GM19351 (cell line): ENCODE data around the gene ERICH2.

ENCODE experiments used
- ATAC-seq: cut with Tn5 transposase; IDR thresholded peaks from one replicate; pipeline ENCODE4 v1.9.1; 2021; ENCODE audit warnings: mild to moderate bottlenecking, moderate library complexity; ENCODE audit not compliant: unreplicated experiment

Gene ERICH2

DNA sequence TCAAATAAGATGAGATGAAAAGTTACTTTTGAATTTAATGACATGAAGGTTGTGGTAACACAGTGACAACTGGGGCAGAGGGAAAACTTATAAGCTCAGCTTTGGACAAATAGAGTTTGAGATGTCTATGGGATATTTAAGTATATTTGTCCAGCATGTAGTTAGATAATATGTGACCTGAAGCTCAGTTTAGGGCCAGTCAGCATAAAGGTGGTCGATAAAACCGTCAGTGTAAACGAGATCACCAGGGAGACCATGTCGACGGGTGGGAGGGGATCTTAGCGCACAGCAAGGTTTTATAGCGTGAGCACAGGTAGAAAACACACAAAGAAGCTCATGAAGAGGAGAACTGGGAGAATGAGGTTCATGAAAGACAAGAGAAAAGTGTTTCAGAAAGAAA lies 7.4 kb upstream of the ERICH2 start:
- no peak for ATAC-seq

DNA sequence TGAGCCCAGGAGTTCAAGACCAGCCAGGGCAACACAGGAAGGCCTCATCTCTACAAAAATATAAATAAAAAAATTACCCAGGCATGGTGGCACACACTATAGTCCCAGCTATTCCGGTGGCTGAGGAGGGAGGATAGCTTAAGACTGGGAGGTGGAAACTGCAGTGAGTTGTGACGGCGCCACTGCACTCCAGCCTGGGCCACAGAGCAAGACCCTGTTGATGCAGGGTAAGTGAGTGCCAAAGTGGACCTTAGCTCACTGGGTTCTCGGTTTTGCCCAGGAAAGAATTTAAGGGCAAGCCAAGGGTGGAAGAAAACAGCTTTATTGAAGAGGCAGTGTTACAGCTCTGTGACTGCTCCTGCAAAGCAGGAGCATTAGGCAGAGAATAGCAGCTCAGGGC lies 6.9 kb upstream of the ERICH2 start:
- ATAC-seq: no peak

DNA sequence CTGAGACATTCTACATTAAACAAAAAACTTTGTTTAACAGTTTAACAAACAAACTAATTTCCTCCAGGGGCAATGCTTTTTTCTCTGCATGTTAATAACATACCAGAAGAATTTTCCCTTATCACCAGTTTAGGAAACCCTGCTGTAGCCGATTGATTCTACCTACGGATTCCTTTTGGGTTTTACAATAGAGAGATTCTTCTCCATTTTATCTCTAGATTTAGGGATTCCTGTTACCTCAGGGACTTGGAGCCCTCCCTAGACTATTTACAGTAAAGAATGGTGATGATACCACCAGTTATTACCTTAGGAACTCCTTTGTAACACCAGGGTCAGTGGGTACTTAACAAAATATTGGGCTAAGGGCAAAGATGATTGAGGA lies 5.3 kb upstream of the ERICH2 start:
- ATAC-seq: no peak

DNA sequence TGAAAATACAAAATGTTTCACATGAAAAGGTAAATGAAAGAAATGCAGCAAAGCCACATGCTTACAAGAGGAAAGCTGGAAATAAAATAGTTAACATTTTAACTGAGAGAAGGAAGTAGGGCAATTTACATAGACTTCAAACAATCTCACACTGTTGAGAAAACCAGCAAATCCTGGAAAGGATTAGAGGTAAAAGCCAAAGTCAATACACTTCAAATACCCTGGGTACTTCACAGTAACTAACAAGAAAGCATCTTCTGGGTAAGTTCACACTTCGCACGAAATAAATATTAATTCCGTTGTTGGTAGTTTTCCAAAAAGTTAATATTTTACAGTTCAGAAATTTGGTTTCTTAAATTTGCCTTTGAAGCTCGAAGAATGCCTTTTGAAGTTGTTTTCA lies 3.5 kb upstream of the ERICH2 start:
- no peak for ATAC-seq

DNA sequence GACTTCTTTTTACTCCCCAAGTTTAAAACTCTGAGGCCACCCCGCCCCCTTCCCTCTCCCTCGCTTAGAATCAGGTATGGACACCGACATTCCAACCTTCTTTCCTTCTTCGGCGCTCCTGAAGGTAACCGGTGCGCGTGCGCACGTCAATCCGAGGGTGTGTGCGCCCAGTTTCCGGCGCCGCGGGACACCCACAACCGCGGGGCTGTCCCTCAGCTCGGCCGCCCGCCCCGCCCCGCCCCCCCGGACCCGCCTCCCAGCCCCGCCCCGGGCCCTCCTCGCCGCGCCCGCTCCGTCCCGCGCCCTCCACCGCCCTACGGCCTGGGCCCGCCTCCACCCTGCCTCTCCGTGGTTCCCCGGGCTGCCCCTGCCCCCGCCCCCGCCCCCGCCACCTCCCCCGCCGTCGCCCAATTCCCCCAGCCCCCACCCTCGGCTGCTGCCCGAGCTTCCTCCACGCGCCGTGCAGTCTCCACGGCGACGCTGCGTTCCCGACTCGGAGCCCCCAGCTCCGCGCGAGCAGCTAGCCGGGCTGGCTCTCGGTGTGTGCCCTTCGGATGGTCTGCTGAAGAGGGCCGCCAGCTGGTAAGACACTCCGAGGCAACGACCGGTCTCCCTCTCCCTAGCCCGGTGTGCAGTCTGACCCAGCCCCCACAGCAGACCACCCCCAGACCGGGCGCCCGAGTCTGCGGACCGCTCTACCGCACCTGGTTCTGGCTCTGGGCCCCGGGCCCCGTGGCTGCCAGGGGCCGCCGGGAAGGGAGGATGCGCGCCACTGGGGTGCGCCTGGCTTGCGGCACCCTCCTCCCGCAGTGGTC lies 635 bp downstream of the ERICH2 start:
- peak; percentile 86 for ATAC-seq

DNA sequence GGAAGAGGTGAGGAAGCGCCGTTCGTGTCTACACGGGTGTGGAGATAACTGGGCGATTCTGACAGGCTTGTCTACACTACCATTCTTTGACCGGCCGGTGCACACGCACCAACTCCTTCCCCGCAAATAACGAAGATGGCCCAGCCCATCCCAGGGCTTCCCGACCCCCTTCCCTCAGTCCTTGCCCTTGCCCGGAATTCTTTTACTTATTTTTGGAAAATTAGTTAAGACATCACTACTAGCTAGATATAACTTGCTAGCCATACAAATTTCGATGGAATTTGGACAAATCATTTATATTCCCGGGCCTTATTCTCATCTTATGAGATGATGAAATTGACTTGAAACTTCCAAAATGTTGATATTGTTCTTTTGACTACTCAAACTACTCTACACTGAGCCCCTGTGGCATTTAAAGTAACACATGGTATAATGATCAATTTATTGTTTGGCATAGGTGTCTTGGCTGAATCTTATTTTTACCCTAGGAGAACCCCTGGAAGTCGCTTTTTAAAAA lies 1.3 kb downstream of the ERICH2 start:
- ATAC-seq: no peak

DNA sequence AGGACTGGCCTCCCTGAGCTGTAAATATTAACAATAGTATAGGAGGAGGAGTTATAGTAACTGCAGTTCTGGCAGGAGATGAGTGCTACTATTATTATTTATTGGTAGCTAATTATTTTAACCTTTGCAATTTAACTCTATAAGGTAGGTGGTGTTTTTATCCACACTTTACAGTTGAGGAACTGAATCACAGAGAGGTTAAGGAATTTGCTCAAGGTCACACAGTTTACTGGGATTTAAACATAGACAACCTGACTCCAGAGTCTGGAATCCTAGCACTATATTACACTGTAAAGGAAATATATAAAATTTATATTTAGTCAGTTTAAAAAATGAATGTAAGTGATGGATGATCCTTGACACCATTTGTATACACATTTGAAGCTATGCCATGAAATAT lies 2.1 kb downstream of the ERICH2 start:
- ATAC-seq: no peak

DNA sequence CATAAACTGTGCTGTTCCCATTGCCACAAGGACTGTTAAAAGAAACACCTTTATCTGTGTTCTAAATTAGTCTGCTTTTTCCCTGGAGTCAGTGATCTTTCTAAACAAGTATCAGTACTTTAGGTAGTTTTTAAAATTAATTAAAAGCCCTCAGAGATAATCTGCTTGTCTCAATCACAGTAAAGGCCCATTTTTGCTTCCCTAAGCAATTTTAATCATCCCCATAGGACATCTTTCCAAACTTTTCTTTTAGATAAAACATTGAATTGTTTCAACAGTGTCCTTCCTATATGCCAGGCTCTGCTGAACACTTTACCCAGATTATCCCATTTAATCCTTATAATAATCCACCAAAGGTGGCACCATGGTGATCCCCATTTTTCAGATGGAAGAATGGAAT lies 3.9 kb downstream of the ERICH2 start:
- no peak for ATAC-seq

DNA sequence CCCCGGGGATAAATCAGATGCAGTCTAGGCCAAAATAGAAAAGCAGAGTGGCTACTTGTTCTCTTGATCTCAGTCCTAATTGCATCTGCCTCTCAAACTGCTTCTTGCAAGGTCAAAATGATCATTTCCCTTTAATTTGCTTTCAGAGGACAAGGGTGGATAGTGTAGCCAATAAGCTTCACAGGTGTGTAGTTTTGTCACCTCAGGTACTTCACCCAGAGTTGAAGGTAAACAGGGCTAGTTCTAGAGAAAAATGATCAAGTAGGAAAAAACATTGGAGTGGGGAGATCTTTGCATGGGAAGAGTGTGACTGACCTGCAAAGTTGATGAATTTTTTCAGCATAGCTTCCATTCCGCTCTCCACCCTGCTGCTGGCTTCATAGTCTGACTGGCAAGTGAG lies 8.7 kb downstream of the ERICH2 start:
- ATAC-seq: no peak

DNA sequence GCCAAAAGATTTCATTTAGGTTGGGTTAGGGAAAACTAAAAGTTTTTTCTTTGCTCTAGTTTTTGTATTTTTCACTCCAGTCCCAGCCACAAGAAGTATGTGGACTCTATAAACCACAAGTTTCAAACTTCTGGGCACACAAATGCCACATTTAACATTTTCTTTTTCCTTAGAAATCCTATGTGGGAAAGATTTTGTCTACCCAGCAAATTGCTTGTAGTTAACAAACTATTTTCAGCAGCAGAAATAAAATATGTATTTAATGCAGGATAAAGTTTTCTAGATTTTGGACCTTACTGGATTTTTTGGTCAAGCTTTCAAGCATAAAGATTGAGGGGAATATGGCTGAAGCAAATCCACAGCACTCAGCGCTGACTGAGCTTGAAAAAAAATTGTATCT lies 9.1 kb downstream of the ERICH2 start:
- no peak for ATAC-seq

DNA sequence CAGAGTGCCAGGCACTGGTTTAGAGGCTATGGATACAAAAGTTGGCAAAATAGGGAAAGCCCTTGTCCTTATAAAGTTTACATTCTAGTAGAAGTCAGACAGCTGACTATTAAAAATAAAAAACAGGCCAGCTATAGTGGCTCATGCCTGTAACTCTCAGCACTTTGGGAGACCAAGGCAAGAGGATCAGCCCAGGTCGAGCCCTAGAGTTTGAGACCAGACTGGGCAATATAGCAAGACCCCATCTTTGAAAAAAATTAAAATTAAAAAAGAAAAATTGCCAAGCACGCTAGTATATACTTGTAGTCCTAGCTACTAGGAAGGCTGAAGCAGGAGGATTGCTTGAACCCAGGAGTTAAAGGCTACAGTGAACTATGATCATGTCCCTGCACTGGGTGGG lies 12.5 kb downstream of the ERICH2 start:
- no peak for ATAC-seq

DNA sequence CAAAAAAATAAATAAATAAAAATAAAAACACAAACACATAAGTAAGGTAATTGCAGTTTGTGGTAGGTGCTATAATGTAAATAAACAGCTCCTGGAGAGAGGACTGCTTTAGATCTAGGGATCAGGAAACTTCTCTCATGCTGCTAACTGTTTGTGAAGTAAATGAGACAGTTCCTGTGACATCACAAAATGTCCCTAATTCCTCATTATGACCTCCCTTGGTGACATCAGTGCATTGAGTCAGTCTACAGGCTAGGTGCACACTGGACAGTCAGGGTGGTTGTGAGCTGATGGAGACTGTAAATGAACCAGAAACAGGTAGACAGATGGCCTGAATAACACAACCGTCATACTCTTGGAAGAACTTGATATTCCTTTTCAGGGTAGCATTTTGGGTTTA lies 13.4 kb downstream of the ERICH2 start:
- no peak for ATAC-seq

DNA sequence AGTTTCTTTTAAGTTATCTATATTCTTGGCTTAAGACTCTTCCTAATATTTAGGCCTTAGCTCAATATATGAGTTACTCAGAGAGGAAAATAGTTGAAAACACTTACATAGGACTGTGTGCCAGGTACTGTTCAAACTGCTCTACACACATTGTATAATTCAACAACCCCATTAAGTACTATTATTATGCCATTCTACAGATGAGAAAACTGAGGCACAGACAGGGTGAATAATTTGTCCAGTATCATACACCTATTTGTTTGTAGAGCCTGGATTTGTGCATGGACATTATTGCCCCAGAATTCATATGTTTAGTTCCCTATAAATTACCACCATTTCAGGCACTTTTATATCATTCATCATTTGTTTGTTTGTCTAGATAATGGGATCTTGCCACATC lies 28.8 kb downstream of the ERICH2 start:
- ATAC-seq: no peak

DNA sequence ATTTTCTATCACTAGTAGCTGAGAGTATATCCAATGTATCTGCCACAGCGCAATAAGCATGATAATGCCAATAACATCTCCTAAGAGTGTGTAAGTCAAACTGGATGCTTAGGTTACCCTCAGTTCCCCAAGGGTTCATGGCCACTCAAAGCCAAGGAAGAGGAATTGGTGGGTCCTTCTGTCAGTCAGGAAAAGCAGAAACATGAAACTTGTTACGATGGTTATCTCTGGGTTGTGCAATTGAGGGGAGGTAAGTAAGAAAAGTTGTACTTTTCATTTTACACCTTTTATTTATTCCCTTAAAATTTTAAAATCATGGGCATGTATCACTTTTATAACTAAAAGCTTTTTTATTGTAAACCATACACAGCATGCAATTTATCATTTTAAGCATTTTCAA lies 36.4 kb downstream of the ERICH2 start:
- no peak for ATAC-seq

DNA sequence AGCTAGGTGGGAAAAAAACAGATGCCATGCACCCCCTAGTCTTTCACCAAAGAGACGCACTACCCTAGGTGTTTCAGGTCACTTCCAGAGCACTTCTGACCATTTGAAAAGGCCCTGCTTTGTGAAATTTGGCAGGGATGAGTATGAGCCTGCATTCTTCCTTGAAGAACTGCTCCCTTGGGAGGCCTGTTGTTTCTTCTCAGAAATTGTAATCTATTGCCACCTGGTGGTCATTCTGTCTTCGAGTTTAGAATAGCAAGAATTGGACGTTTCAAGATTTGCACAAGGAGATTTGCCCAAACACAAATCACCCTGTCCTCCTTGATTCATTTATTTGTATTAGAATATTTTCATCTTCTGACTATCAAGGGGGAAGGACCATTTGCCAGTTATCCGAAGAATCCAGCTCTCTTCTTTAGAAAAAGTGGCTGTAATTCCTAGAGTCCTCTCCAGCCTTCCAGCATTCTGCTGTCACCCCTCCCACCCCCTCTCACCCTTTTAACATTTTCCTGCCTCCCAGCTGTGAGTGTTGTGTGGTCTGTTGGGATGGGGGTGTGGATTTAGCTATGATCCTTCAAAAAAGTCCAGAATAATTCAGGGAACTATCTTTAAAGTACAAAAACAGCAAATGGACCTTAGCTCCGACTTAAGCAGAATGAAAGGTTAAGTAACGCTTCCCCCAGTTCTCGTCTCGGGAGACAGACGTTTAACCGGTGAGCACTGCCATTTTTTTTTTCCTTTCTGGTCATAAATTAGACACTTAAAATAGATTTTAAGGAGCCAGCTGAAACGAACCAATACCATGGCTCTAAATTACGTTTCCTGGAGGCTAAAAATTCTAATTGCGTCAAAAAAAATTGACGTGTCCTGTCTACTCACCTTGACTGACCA lies 42.8 kb downstream of the ERICH2 start:
- no peak for ATAC-seq

DNA sequence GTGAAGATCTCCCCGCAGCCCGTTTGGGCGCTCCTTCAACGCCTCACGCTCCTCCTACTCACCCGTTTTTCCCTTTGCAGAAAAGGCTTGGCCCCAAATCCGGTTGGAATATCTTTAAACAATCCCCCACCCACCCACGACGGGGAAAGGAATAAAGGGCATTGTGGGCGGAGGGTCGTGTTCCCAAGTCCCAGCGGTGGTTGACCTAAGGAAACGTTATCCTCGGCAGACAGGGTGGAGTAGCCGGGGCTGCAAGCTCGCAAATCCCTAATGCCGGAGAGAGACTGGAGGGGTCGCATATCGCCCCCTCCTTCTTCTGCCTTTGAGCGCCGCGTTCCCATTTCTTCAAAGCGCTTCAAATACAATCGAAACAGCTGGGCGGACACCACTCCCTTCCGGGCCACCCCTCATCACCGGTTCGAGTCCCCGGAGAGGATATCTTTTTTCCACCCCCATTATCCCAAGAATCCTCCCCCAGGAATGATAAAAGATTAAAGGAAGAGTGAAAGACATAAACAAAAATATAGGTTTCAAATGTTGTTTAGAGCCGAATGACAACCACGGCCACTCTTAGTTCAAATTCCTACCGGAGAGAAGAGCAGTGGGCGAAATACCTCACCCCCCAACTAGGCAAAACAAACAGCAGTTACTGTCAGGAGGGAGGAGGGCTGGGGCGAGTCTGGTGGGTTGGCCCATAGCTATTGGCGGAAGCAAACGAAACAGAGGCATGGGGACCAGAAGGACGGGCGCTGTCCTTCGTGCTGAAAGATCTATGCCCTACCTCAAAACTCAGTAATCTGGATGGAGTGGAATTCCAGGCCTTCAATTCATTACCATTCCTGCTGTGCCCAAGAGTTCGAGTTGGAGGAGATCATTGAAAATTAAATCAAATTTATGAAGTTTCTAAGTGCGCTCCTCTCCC lies 43.7 kb downstream of the ERICH2 start:
- no peak for ATAC-seq

DNA sequence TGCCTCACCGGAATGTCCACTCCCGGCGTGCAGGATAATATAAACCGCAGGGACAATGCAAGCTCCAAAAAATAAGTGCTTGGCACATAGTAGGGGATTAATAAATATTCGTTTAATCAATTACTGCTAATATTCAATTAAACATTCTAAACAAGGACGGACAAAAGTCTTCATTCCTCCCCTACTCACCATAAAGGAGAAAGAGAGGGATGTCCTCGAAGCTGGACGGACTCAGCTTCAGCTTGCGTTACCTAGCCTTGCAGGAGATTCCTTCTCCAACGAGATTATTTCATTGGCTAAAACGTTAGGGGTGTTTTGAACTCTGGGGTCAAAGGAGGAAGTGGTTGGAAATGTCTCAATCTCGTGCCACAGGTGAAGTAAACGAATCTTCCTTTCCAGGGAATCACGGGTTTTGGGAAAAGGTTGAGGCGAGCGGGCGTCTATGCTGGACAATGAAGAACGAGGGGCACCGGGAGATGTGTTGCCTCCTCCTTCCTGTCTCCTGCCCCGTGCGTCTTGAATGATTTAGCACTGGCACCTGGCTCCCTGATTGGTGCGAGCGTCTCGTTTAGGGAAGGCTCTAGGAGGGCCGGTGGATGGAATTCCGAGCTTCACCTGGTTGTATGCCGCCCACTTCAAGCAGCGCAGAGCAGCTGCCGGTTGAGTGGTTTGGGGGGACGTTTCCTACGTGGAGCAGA lies 44.5 kb downstream of the ERICH2 start:
- ATAC-seq: no peak

DNA sequence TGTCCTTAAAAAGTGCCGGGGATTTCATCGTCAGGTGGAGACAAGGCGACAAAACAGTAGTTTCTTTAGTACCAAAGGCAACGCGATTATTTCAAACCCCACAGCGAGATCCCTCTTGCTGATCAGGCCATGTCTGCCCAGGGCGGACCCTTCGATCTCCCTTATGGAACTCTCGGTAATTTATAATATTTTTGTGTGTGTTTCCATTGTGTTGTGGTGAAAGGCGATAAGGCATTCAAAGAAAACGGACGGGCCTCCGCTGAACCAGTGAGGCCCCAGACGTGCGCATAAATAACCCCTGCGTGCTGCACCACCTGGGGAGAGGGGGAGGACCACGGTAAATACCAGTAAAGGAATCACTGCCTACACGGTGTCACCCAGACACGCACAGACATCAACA lies 45.1 kb downstream of the ERICH2 start:
- ATAC-seq: no peak

DNA sequence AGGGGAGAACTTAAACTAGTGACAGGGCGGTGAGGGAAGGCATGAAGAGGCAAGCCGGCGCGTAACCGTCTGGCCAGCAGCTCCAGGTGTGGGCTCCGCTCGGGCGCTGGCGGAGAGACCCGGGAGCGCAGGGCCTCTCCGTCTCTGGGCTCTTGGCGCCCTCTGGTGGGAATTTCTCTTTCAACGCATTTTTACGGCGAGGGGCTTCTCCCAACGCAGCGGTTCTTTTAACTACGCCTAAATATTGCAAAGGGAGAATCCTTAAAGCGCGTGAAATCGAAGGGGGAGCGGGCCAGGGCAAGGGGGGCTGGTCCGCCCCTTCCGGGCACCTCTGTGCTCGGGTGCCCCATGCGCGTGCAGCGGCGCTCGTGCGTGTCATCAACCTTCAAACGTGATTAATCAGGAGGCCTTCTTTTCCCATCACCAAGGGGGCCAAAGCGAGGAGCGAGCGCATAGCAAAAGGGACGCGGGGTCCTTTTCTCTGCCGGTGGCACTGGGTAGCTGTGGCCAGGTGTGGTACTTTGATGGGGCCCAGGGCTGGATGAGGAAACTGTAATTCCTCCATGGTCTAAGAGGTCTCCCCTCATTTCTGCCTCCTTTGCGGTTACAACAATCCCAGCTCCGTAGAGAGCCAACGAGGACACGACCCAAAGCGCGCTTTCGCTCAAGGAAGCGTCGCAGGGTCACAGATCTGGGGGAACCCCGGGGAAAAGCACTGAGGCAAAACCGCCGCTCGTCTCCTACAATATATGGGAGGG lies 45.7 kb downstream of the ERICH2 start:
- ATAC-seq: no peak
